A673 (cell line): ENCODE data around the gene SYPL2.

Experiments used
- CTCF ChIP-seq: fragments of 300-800, 200-600 bp; sonication (generic); conservative IDR thresholded peaks from 2 replicates; pipeline ENCODE4 v1.5.1; 2017; ENCODE audit warnings: low read depth, mild to moderate bottlenecking, antibody characterized with exemption, low read length, moderate library complexity, mixed read lengths
- EZH2 ChIP-seq: fragments of 200-600 bp; sonication (generic); IDR thresholded peaks from 2 replicates; pipeline ENCODE4 v1.6.1; 2017; ENCODE audit warnings: borderline replicate concordance, low read depth, mild to moderate bottlenecking, mixed read lengths, antibody characterized with exemption, low read length; ENCODE audit not compliant: poor library complexity, severe bottlenecking

DNA sequence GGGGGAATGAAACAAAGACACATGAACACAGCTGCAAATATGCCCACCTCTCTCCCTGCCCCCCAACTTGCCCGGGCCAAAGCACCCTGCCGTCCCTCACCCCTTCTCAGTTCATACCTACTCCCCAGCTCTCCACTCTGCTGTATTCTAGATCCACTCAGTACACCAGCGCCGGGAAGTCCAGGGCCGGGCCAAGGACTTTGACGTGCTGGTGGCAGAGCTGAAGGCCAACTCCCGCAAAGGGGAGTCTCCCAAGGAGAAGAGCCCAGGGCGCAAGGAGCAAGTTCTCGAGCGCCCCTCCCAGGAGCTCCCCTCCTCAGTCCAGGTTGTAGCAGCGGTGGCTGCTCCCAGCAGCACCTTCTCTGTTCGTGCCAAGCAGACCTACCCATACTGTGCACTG lies 22.4 kb downstream of the SYPL2 start:
- TF ChIP-seq CTCF, result no peak
- no peak for TF ChIP-seq EZH2
